ENCODE measurements around the gene COLGALT1. TPM values are rescaled to one million over a fixed set of nuclear protein-coding genes. Genes with fewer than 3 reads are reported as not detected.

The COLGALT1 gene
- polyA plus RNA-seq, 3 donors, result 21.5 to 68.3 (median 50.4) TPM

GRCh38 chr19:17627921-17628320, 72.5 kb downstream of the COLGALT1 start:
- no peak overlapping the region for H3K27ac ChIP-seq (ENCODE audit: low read depth, low read length)
- WGBS, 3 donors, result 64 to 78% (median 70%) methylated on average over 5 of the region's 5 CpGs

DNA sequence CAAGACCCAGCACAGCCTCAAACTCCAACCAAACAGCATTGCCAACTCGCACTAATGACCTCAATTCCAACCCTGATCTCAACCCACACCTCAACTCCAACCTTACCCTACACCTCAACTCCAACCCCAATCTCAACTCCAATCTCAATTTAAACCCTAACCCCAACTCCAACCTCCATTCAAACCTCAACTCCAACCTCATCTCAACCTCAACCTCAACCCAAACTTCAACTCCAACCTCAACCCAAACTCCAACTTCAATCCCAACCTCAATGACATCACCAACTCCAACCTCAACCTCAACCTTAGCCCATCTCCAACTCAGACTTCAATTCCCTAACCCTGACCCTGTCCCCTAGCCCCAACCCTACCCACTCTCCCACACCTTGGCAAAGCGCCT, 74.3 kb downstream of the COLGALT1 start:
- no peak overlapping the region for H3K27ac ChIP-seq (ENCODE audit: low read depth, low read length)
- 81 to 95% (median 93%) methylated on average over 2 of the region's 2 CpGs for WGBS, 3 donors

DNA sequence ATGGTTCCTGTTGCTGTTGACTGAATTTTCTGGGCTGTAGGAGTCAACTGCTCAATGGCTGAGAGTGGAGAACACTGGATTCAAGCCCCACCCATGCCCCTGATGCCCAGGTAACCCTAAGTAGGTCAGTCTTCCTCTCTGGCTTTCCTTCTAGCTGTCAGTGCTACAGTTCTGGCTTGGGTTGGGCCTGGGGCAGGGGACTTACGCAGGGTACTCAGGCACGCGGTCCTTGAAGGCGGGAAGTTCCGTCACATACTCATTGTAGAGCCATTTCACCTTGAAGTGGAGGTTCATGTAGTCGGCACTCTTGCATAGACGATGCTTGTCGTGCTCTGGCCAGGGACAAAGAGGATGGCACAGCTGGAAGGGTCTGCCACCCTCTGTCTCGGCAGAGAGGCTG, 77.1 kb downstream of the COLGALT1 start:
- 89 to 96% (median 91%) methylated on average over 9 of the region's 9 CpGs for WGBS, 3 donors
- H3K27ac ChIP-seq (ENCODE audit: low read depth, low read length), result no peak overlapping the region

Other genes starting within 250 kb of the COLGALT1 start
- gene MRPL34, start 249.8 kb upstream of the COLGALT1 start, polyA plus RNA-seq, result 100 to 1,000 TPM in 2 of 3 donors, 10 to 100 TPM in 1; 97.5 to 156 (median 101) TPM
- gene DDA1, start 246.1 kb upstream of the COLGALT1 start, polyA plus RNA-seq, result 10 to 100 TPM; 19.7 to 90.1 (median 39.3) TPM
- 10 to 100 TPM in 1 of 3 donors, 1 to 10 TPM in 2; 5.6 to 15.8 (median 6.3) TPM for gene ANO8, start 220.8 kb upstream of the COLGALT1 start, polyA plus RNA-seq
- 10 to 100 TPM; 10.1 to 18.8 (median 13.6) TPM for gene GTPBP3, start 218.1 kb upstream of the COLGALT1 start, polyA plus RNA-seq
- gene PLVAP, start 178.3 kb upstream of the COLGALT1 start, polyA plus RNA-seq, result 100 to 1,000 TPM in 1 of 3 donors, 10 to 100 TPM in 2; 73.0 to 247 (median 78.6) TPM
- gene CCDC194, start 161.5 kb upstream of the COLGALT1 start, polyA plus RNA-seq, result not detected
- 100 to 1,000 TPM in 2 of 3 donors, 10 to 100 TPM in 1; 51.3 to 220 (median 175) TPM for gene BST2, start 150.0 kb upstream of the COLGALT1 start, polyA plus RNA-seq
- gene MVB12A, start 135.6 kb upstream of the COLGALT1 start, polyA plus RNA-seq, result 10 to 100 TPM; 43.9 to 70.1 (median 66.4) TPM
- gene TMEM221, start 107.0 kb upstream of the COLGALT1 start, polyA plus RNA-seq, result under 1 TPM; 0.06 to 0.59 (median 0.34) TPM
- 1 to 10 TPM in 2 of 3 donors, under 1 TPM in 1; 0.07 to 1.6 (median 1.6) TPM for gene NXNL1, start 94.7 kb upstream of the COLGALT1 start, polyA plus RNA-seq
- 10 to 100 TPM; 12.3 to 30.6 (median 23.7) TPM for gene SLC27A1, start 85.1 kb upstream of the COLGALT1 start, polyA plus RNA-seq
- gene PGLS, start 44.0 kb upstream of the COLGALT1 start, polyA plus RNA-seq, result 100 to 1,000 TPM in 1 of 3 donors, 10 to 100 TPM in 2; 67.1 to 126 (median 86.4) TPM
- 1 to 10 TPM in 1 of 3 donors, under 1 TPM in 2; 0.11 to 1.0 (median 0.15) TPM for gene UNC13A, start 132.7 kb downstream of the COLGALT1 start, polyA plus RNA-seq
- gene MAP1S, start 163.8 kb downstream of the COLGALT1 start, polyA plus RNA-seq, result 10 to 100 TPM; 11.0 to 27.8 (median 13.9) TPM
- gene FCHO1, start 195.8 kb downstream of the COLGALT1 start, polyA plus RNA-seq, result 1 to 10 TPM in 2 of 3 donors, under 1 TPM in 1; 0.76 to 2.2 (median 1.8) TPM
- 1 to 10 TPM in 1 of 3 donors, under 1 TPM in 2; 0.55 to 3.1 (median 0.67) TPM for gene B3GNT3, start 239.5 kb downstream of the COLGALT1 start, polyA plus RNA-seq

Measured in adipose tissue (tissue), 3 donors.